ENCODE data around the gene CDC25B. TPM values are rescaled to one million over a fixed set of nuclear protein-coding genes. Genes with fewer than 3 reads are reported as not detected.

The CDC25B gene
- total and polyA plus RNA-seq, 10 of the 15 experiments (the other 5 are each of a cell fraction or from before 2014, with no cell fraction given), result 4.6 to 58.8 (median 24.6) TPM

- H3K9me3 ChIP-seq (replicated peaks; ENCODE audit: control insufficient read depth, insufficient read depth, low read length), result no peaks in the 10 kb centered on the region
- DNase-seq (ENCODE audit: low read depth, low spot score) (no peak), ATAC-seq (no peak), FAIRE-seq (no peak)
- CTCF ChIA-PET, result interaction anchor here (0.7 to 5.5 kb wide), 11 partner anchors 9 to 190 kb away, joined by 3 to 85 read pairs (median 5); partner anchors contain the start of genes ADISSP, CDC25B and CENPB
- WGBS (ENCODE audit: insufficient coverage, insufficient replicate concordance, low lambda C conversion rate, missing lambda C conversion rate), result 52% methylated on average over 20 of the region's 20 CpGs
- peak overlapping the region; percentile 95 for H3K9ac ChIP-seq (ENCODE audit: control insufficient read depth, insufficient read depth, low read length)
- H3K79me2 ChIP-seq (ENCODE audit: control insufficient read depth, insufficient read depth, low read length), result peaks cover 7% of the 10 kb centered on the region
- intact Hi-C loops (cut with micrococcal nuclease; ENCODE audit: unreplicated experiment) (loop anchor here (1.0 to 2.0 kb wide), 5 partner anchors 21 to 71 kb away; partner anchors contain the start of gene MAVS), in situ Hi-C loops (cut with MboI) (no loop called here)
- peak overlapping the region; percentile 92 for H3K4me2 ChIP-seq (ENCODE audit: control insufficient read depth, insufficient read depth)
- RAD21 ChIA-PET (ENCODE audit: unreplicated experiment), result interaction anchor here (1.2 to 2.4 kb wide), 5 partner anchors 20 to 51 kb away, joined by 5 to 26 read pairs (median 6); partner anchors contain the start of genes ADISSP, CDC25B, CENPB and SPEF1
- H3K27me3 ChIP-seq (replicated peaks in 1 of 2; ENCODE audit: control insufficient read depth in 2 of 2, insufficient read depth in 2 of 2, low read length in 1 of 2), result no peaks in the 10 kb centered on the region
- TF ChIP-seq MLLT1 (IDR thresholded peaks at IDR 0.05) (0 out of 2 replicates have a peak, but pooled peaks have one; percentile 33), NBN (IDR thresholded peaks at IDR 0.05) (0 out of 2 replicates have a peak, but pooled peaks have one; percentile 14)
- TF ChIP-seq, protein P1, sequence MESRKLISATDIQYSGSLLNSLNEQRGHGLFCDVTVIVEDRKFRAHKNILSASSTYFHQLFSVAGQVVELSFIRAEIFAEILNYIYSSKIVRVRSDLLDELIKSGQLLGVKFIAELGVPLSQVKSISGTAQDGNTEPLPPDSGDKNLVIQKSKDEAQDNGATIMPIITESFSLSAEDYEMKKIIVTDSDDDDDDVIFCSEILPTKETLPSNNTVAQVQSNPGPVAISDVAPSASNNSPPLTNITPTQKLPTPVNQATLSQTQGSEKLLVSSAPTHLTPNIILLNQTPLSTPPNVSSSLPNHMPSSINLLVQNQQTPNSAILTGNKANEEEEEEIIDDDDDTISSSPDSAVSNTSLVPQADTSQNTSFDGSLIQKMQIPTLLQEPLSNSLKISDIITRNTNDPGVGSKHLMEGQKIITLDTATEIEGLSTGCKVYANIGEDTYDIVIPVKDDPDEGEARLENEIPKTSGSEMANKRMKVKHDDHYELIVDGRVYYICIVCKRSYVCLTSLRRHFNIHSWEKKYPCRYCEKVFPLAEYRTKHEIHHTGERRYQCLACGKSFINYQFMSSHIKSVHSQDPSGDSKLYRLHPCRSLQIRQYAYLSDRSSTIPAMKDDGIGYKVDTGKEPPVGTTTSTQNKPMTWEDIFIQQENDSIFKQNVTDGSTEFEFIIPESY (IDR thresholded peaks at IDR 0.05), result no peak
- TF ChIP-seq, protein P2, sequence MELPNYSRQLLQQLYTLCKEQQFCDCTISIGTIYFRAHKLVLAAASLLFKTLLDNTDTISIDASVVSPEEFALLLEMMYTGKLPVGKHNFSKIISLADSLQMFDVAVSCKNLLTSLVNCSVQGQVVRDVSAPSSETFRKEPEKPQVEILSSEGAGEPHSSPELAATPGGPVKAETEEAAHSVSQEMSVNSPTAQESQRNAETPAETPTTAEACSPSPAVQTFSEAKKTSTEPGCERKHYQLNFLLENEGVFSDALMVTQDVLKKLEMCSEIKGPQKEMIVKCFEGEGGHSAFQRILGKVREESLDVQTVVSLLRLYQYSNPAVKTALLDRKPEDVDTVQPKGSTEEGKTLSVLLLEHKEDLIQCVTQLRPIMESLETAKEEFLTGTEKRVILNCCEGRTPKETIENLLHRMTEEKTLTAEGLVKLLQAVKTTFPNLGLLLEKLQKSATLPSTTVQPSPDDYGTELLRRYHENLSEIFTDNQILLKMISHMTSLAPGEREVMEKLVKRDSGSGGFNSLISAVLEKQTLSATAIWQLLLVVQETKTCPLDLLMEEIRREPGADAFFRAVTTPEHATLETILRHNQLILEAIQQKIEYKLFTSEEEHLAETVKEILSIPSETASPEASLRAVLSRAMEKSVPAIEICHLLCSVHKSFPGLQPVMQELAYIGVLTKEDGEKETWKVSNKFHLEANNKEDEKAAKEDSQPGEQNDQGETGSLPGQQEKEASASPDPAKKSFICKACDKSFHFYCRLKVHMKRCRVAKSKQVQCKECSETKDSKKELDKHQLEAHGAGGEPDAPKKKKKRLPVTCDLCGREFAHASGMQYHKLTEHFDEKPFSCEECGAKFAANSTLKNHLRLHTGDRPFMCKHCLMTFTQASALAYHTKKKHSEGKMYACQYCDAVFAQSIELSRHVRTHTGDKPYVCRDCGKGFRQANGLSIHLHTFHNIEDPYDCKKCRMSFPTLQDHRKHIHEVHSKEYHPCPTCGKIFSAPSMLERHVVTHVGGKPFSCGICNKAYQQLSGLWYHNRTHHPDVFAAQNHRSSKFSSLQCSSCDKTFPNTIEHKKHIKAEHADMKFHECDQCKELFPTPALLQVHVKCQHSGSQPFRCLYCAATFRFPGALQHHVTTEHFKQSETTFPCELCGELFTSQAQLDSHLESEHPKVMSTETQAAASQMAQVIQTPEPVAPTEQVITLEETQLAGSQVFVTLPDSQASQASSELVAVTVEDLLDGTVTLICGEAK (IDR thresholded peaks at IDR 0.05; ENCODE audit: borderline replicate concordance), result 0 out of 2 replicates have a peak, but pooled peaks have one; percentile 27
- SMC1A ChIA-PET (ENCODE audit: uncharacterized antibody, unreplicated experiment), result interaction anchor here (1.0 to 4.5 kb wide), 5 partner anchors 19 to 51 kb away, joined by 3 to 43 read pairs (median 6); partner anchors contain the start of genes CENPB and SPEF1
- no peaks in the 10 kb centered on the region for H4K20me1 ChIP-seq (ENCODE audit: control insufficient read depth, insufficient read depth)
- peak overlapping the region; percentile 73; the same call in 1 of the 2 replicates for H3K4me3 ChIP-seq
- H2AFZ ChIP-seq (ENCODE audit: control insufficient read depth, low read depth, low read length), result peak overlapping the region; percentile 99
- POLR2A ChIA-PET, result interaction anchor here (0.5 to 2.6 kb wide), 12 partner anchors 19 to 264 kb away, joined by 3 to 17 read pairs (median 4); partner anchors contain the start of genes ADISSP, CDC25B, CENPB and RNF24
- peaks cover 5% of the 10 kb centered on the region for H3K4me1 ChIP-seq (ENCODE audit: control insufficient read depth, insufficient read depth, low read length)
- peak overlapping the region; percentile 99 for H3K27ac ChIP-seq (ENCODE audit: control insufficient read depth, insufficient read depth)
- BruUV-seq (replicated peaks), result TSS peak; percentile 89
- peaks cover 5 to 9% of the 10 kb centered on the region in 2 experiments for H3K36me3 ChIP-seq (ENCODE audit: control insufficient read depth in 2 of 2, insufficient read depth in 2 of 2, low read length in 1 of 2)
Observed at GRCh38 chr20:3819411-3820047, 23.4 kb downstream of the CDC25B start.

All from GM12878 (cell line).